Mesenteric fat pad (tissue), 1 donor: ENCODE data around the gene EEF2KMT. TPM values are rescaled to one million over a fixed set of nuclear protein-coding genes. Genes with fewer than 3 reads are reported as not detected.
"Not testable (repeated sequence)": the region's sequence is repeated elsewhere in the genome, so short reads cannot be mapped to it uniquely, and the experiment has no call there.

Source experiments
- DNase-seq: peaks from one replicate; pipeline ENCODE4 v3.0.0-alpha.2; 2020; ENCODE audit warnings: low spot score
- total RNA-seq: library from RNA; stranded (reverse); fragmentation: NEBNext Ultra II Directional; extraction: Animal tissue kit (Norgen Biotek cat#: 25700); gene quantifications from one replicate; pipeline ENCODE4 v1.2.1, GENCODE V29; 2021
- donor health status: DM: yes; HTN: yes; CAD: no.

EEF2KMT gene
- total RNA-seq, 1 donor from 2014 or later = 12.7 TPM

GRCh38 chr16:5096437-5097060 lies 1.0 kb downstream of the EEF2KMT start:
- not testable (repeated sequence) for DNase-seq

DNA sequence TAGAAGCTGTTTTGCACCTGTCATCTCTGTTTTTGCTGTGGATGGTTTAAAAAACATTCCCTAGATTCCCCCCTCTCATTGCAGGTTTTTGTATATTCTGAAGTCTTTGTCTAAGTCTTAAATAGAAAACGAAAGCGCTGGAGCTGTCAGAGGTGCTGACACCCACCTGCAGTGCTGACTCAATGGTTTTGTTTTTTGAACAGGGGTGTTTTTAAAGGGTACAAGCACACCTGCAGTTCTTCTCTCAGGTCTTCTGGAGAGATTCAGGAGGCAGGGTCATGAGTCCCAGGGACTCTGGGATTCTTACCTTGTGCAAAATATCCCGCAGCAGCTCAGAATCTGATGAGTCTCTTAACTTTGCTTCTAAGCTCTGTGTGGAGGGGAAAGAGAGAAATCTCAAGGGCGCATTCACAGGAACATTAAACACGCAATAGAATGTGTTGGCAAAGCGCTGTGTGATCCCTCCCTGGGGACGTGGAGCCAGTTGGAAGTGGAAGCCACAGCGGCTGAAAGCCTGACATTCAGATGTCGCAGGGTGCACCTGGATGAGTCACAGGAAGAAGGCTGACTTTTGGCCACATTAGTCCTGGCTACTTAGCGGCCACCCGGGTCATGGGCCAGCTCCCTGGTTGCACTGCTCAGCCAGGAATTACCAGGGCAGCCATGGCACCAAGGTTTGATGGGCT lies 2.3 kb downstream of the EEF2KMT start:
- DNase-seq = not testable (repeated sequence)

GRCh38 chr16:5093746-5094145 lies 3.8 kb downstream of the EEF2KMT start:
- not testable (repeated sequence) for DNase-seq

GRCh38 chr16:5093081-5093480 lies 4.5 kb downstream of the EEF2KMT start:
- not testable (repeated sequence) for DNase-seq

- DNase-seq = not testable (repeated sequence)
Measured at GRCh38 chr16:5090592-5090991, 7.0 kb downstream of the EEF2KMT start.

DNA sequence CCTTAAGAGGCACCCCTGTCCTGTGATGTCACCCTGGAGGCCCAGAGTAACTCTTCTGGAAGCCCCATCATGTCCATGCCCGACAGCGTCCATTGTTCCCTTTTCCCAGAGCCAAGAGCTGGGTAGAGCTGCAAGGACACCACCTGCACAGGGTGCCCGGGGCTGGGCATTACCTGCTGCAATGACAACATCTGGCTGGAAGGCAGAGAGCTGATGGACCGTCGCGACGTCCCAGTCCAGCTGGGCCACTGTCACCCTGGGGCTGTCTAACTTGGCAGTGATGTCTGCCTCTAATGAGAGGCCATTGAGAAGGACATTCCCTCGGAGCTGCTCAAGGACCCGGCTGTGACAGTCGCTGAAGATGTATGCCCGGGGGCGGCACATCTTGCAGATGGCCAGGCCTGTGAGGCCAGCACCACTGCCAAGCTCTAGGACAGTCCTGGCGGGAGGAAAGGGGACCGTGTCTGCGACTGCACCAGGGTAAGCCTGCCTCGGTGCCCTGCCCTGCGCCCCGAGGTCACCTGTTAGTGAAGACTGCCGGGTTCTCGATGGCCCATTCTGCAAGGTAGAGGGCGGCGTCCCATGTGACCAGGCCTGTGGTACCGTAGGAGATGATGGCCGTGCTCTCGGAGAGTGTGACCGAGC lies 7.6 kb downstream of the EEF2KMT start:
- DNase-seq = not testable (repeated sequence)

DNA sequence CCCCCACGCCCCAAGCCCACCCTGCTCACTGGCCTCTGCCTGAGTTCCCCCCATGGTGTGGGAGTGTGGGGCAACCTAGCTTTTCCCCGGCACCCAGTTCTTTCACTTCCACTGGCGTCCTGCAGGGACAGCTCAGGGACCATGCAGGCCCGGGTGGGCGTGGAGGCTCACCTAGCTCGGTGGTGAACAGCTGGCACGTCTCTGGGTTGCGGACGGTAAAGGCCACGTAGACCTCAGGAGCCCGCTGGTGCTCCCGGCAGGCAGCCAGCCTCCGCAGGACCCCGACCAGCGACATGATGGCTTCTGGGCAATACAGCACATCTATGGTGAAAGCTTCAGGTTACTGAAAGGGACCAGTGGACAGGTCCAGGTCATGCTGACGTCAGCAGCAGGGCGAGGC lies 8.7 kb downstream of the EEF2KMT start:
- DNase-seq = not testable (repeated sequence)

- not testable (repeated sequence) for DNase-seq
Measured at GRCh38 chr16:5088086-5088790, 9.4 kb downstream of the EEF2KMT start.

- DNase-seq = not testable (repeated sequence)
Measured at GRCh38 chr16:5085716-5086115, 11.9 kb downstream of the EEF2KMT start.

- DNase-seq = not testable (repeated sequence)
Measured at GRCh38 chr16:5084802-5085201, 12.8 kb downstream of the EEF2KMT start.

GRCh38 chr16:5084099-5084731 lies 13.4 kb downstream of the EEF2KMT start:
- DNase-seq = not testable (repeated sequence)

DNA sequence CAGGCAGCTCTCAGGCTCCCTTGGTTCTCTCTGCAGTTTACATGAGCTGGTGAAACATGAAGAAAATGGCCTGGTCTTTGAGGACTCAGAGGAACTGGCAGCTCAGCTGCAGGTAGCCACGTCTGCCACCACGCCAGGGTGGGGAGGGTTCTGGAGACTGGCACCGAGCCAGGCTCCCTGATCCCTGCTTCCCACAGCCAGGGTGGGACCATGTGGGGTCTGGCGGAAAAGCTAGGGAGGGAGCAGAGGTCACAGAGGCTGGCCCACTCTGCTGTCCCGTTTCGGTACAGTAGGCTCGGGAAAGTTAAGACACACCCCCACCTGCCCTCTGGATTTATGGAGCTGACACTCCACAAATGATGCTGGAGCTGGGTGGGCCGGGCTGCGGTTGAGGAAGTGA lies 13.9 kb downstream of the EEF2KMT start:
- DNase-seq = not testable (repeated sequence)

- not testable (repeated sequence) for DNase-seq
Measured at GRCh38 chr16:5080996-5081395, 16.6 kb downstream of the EEF2KMT start.

DNA sequence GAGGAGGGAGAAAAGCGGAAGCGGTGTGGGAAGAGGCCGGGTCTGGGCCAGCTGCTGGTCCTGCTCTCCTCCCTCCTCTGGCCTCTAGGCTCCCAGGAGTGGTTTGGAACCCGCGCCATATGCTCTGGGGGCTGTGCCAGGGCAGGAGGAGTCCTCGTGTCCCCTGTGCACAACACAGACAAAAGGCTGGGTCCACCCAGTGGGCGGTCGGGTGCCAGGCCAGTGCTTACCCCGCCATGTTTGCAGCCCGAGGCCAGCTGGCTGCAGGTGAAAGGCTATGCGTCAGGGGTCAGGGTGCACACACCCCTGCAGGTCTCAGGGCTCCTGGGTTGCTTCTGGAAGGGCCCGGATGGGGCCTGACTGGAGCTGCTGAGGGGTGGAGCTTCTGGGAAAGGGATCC lies 17.1 kb downstream of the EEF2KMT start:
- DNase-seq = not testable (repeated sequence)

- DNase-seq = no peak
Measured at GRCh38 chr16:5078626-5079025, 19.0 kb downstream of the EEF2KMT start.

DNA sequence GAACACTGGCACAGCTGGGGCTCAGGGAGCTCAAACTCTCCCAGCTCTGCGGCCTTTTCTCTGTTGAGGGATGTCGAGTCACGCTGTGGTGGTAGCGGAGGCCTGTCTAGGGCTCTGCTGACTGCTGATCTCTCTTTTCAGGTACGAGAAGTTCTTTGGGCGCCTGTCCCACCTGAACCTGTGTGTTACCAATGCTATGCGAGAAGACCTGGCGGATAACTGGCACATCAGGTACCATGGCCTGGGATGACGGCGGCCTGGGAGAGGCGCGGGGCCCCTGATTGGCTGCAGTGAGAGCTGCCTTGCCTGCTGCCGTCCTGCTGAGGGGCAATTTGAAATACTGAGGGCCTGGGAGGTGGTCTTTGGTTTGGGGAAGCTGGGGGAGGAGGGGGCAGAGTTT lies 20.3 kb downstream of the EEF2KMT start:
- no peak for DNase-seq

DNA sequence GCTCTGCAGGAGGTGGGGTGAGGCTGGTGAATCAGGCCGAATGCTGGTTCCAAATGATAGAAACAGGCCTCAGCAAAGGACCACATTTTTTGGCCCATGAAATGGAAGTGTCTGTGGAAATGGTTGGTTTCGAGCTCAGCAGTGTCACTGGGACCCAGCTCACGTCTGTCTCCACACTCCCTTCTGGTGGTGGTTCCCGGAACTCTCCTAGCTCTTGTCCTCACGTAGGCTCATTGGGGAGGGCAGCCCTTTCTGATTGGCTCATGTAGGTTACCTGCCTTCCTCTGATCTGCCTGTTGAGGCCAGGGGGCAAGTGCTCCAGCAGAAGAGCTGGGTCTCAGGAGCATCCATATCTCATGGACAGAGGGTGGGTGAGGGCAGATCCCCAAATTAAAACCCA lies 22.0 kb downstream of the EEF2KMT start:
- DNase-seq = no peak

GRCh38 chr16:5073771-5074170 lies 23.8 kb downstream of the EEF2KMT start:
- not testable (repeated sequence) for DNase-seq

DNA sequence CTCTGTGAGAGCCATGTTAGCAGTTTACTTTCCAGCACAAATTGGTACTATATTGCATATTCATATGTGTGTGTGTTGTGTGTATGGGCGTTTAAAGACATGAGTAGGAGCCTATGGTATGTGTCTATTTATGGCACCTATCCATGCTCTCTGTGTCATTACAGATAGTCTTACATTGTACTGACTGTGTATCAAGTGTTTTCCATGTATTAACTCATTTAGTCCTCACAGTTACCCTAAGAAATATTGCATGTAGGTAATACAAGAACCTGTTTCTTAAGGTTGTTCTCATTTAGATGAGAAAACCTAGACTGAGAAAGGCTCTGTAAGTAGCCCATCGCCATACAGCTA lies 24.3 kb downstream of the EEF2KMT start:
- no peak for DNase-seq

GRCh38 chr16:5072334-5073278 lies 25.0 kb downstream of the EEF2KMT start:
- DNase-seq = no peak
